Astrocyte of the spinal cord (primary cell): ENCODE data around the gene CHST12.

Experiments
- DNase-seq: peaks from one replicate; pipeline ENCODE4 v3.0.0; 2011; ENCODE audit warnings: low read depth, low spot score
- H3K4me3 ChIP-seq: 2 replicates; pipeline ENCODE4 v1.5.1; 2011; ENCODE audit warnings: low read depth, mild to moderate bottlenecking, low read length, moderate library complexity
- in situ Hi-C: cut with HindIII; loops from 2 replicates; pipeline ENCODE4 v1.10.0; 2017; ENCODE audit warnings: low sequenced_read_pairs
- TF ChIP-seq, protein P1 (sequence below): IDR thresholded peaks from 2 replicates; pipeline ENCODE4 v1.5.1; 2012; ENCODE audit warnings: low read depth, mild to moderate bottlenecking, low read length, inconsistent platforms

Gene CHST12

DNA sequence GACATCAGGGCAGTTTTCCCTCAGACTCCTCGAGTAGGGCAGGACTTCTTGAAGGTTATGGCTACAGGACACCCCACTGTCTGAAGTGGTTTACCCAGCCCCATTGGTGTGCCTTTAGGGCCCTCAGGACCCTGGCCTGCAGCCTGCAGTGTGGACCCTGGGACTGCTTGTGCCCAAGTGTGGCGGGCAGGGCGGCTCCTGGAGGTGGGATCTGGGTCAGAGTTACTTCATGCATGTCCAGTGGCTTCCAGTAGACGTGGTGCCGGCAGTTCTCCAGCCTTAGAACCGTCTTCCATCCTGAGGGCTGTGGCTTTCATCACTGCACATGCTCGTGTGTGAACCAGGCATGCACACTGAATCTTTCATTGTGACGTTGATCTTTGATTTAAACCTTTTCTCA, 32.1 kb upstream of the CHST12 start:
- TF ChIP-seq, protein P1, sequence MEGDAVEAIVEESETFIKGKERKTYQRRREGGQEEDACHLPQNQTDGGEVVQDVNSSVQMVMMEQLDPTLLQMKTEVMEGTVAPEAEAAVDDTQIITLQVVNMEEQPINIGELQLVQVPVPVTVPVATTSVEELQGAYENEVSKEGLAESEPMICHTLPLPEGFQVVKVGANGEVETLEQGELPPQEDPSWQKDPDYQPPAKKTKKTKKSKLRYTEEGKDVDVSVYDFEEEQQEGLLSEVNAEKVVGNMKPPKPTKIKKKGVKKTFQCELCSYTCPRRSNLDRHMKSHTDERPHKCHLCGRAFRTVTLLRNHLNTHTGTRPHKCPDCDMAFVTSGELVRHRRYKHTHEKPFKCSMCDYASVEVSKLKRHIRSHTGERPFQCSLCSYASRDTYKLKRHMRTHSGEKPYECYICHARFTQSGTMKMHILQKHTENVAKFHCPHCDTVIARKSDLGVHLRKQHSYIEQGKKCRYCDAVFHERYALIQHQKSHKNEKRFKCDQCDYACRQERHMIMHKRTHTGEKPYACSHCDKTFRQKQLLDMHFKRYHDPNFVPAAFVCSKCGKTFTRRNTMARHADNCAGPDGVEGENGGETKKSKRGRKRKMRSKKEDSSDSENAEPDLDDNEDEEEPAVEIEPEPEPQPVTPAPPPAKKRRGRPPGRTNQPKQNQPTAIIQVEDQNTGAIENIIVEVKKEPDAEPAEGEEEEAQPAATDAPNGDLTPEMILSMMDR = no peak
- DNase-seq = no peak
- no peak overlapping the region for H3K4me3 ChIP-seq
- in situ Hi-C loops = no loop called here

DNA sequence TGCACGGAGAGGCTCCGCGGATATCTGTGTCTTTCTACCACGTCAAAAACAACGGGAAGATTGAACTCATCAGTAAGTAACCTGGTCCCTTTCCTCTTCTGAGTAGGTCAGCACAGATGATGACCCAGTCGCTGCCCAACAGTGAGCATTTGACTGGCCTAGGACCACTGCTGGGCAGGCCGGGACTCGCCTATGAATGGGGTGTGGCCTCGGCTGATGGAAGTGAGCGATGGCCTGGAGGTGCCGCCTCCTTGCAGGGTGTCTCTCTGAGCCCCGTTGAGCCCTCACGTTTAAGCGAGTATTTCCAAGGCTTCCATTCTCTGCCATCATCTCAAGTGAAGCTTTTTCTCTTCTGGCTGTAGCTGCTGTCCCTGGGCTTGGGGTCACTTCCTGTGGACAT, 30.7 kb upstream of the CHST12 start:
- in situ Hi-C loops = no loop called here
- DNase-seq = no peak
- H3K4me3 ChIP-seq = no peak overlapping the region
- TF ChIP-seq, protein P1 = no peak

DNA sequence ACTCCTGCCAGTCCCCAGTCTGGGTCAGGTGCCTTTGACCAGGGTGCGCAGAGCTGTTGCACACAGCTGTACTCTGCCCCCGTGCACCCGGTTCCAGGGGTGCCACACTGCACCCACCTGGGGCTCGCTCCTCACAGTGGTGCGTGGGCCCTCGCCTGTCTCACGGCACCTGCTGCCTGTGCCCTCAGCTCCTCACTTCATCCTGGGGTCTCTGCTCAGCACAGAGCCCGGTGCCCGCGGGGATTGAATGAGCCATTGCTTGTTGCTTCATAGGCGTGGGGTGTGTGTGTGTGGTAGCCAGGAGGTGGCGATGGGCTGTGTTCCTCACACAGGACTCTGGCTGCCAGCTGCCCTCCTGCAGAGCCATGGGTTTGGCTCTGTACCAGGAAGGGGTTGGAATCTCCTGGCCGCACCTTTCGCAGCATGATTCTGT, 30.3 kb upstream of the CHST12 start:
- DNase-seq = peak; percentile 14
- in situ Hi-C loops = no loop called here
- TF ChIP-seq, protein P1 = no peak

DNA sequence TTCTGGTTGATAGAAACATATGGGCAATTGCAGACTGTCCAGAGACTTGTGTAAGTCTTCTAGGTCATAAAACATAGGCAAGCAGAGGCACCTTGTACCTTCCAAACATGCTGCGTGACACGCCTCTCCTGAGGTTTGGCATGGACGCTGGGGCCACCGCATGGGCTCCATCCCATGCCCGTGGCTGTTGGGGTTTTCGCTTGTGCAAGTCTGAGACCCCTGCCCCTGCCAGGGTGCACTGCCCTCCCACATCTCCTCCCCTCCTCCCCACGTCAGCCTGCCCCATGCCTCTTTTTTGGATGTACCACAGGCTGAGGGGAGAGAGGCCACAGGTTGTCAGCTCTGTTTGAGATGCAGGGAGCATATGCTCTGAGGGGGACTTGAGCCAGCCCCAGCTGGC, 29.8 kb upstream of the CHST12 start:
- no peak for DNase-seq
- TF ChIP-seq, protein P1 = no peak
- H3K4me3 ChIP-seq = no peak overlapping the region
- in situ Hi-C loops = no loop called here

More for the DNA sequence above, 30.3 kb upstream of the CHST12 start:
- no peak overlapping the region for H3K4me3 ChIP-seq

GRCh38 chr7:2374401-2374800, 29.0 kb upstream of the CHST12 start:
- H3K4me3 ChIP-seq = no peak overlapping the region
- no peak for DNase-seq
- TF ChIP-seq, protein P1 = no peak
- in situ Hi-C loops = no loop called here

GRCh38 chr7:2374830-2375728, 28.3 kb upstream of the CHST12 start:
- no peak for DNase-seq
- in situ Hi-C loops = no loop called here
- no peak overlapping the region for H3K4me3 ChIP-seq
- TF ChIP-seq, protein P1 = no peak
